Thyroid gland (tissue), 4 donors: ENCODE measurements around the gene WNT11.

ENCODE experiments used
- CTCF ChIP-seq, 6 experiments: fragments of 200-600 bp in 3 of 6; fragments of 450-650 bp in 3 of 6; sonication (generic) in 3 of 6; IDR thresholded peaks; one replicate each; pipeline ENCODE4 v1.5.1; 2016 to 2019; ENCODE audit warnings: antibody characterized with exemption in 6 of 6, mild to moderate bottlenecking in 2 of 6, inconsistent platforms in 1 of 6, moderate library complexity in 1 of 6
- POLR2A ChIP-seq, 2 donors: fragments of 450-650 bp; IDR thresholded peaks; one replicate each; pipeline ENCODE4 v1.6.1; 2017; ENCODE audit warnings: antibody characterized with exemption in 2 of 2, mild to moderate bottlenecking in 2 of 2, moderate library complexity in 1 of 2

- TF ChIP-seq CTCF (IDR thresholded peaks at IDR 0.05) (no peak), POLR2A (IDR thresholded peaks at IDR 0.05) (no peak)
These were observed 41.2 kb downstream of the WNT11 start for GRCh38 chr11:76164861-76165751.
